ENCODE results near the gene LRP8.
"Not testable (repeated sequence)": the region's sequence is repeated elsewhere in the genome, so short reads cannot be mapped to it uniquely, and the experiment has no call there.

Gene LRP8

DNA sequence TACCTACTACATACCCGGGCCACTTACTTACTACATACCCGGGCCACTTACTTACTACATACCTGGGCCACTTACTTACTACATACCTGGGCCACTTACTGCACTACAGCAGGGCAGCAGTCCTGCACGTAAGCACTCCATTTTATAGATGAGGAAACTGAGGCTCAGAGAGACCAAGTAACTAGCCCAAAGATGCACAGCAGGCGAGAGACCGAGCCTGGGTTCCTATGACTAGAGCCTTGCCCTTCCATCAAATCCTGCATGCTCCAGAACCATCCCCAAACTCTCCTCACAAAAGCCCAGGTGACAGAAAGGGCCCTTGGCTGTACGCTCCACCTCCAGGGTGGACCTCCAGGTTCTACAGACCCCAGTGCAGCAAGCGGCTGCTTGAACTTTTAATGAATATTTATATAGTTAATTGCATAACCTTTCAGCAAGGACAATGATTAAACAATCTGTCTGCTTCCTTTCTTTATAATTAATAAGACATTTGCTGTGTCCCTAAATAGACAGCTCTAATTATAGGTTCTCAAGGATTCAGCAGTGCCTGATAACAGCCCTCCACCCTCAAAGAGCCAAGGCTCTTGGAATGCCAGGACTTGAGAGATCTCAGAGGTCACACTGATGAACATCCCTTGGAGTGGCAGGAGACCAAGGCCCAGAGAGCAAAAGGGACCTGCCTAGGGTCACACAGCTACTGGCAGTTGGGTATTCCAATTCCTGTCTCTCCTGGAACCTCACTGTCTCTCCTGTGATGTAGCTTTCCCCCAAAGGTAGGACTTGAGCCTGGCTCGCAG, 43.4 kb downstream of the LRP8 start:
- no peak overlapping the region for H3K27ac ChIP-seq
- TF ChIP-seq, protein P1, sequence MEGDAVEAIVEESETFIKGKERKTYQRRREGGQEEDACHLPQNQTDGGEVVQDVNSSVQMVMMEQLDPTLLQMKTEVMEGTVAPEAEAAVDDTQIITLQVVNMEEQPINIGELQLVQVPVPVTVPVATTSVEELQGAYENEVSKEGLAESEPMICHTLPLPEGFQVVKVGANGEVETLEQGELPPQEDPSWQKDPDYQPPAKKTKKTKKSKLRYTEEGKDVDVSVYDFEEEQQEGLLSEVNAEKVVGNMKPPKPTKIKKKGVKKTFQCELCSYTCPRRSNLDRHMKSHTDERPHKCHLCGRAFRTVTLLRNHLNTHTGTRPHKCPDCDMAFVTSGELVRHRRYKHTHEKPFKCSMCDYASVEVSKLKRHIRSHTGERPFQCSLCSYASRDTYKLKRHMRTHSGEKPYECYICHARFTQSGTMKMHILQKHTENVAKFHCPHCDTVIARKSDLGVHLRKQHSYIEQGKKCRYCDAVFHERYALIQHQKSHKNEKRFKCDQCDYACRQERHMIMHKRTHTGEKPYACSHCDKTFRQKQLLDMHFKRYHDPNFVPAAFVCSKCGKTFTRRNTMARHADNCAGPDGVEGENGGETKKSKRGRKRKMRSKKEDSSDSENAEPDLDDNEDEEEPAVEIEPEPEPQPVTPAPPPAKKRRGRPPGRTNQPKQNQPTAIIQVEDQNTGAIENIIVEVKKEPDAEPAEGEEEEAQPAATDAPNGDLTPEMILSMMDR (conservative IDR thresholded peaks at IDR 0.05), result no peak
- TF ChIP-seq ZFX (IDR thresholded peaks at IDR 0.05), result no peak

DNA sequence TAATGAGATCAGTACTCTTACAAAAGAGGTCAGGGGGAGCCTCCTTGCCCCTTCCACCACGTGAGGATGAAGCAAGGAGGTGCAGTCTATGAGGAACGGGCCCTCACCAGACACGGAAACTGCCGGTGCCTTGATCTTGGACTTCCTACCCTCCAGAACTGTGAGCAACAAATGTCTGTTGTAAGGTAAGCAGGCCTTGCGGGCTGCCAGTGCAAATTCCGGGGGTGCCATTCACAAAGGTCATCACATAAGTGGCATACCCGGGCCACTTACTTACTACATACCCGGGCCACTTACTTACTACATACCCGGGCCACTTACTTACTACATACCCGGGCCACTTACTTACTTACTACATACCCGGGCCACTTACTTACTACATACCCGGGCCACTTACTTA, 44.7 kb downstream of the LRP8 start:
- not testable (repeated sequence) for H3K27ac ChIP-seq

DNA sequence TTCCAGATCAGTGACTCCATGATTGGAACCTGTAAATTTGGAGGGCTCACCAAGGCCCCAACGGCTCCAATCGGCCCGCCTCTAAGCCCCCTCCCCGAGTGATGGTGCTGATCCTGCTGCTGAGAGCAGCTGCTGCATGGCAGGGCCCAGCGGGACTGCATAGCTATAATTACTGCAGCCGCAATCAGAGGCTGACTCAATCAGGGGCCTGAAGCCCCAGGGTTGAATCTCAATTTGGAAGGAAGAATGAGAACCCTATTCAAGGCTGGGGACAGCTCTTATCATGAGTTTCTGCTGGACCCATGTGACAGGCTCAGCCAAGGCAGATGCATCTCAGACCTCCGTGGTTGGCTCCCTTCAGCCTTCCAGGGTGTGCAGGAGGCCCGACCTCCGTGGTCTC, 46.7 kb downstream of the LRP8 start:
- no peak overlapping the region for H3K27ac ChIP-seq
- TF ChIP-seq ZFX (IDR thresholded peaks at IDR 0.05), result no peak
- TF ChIP-seq, protein P1 (conservative IDR thresholded peaks at IDR 0.05), result no peak

DNA sequence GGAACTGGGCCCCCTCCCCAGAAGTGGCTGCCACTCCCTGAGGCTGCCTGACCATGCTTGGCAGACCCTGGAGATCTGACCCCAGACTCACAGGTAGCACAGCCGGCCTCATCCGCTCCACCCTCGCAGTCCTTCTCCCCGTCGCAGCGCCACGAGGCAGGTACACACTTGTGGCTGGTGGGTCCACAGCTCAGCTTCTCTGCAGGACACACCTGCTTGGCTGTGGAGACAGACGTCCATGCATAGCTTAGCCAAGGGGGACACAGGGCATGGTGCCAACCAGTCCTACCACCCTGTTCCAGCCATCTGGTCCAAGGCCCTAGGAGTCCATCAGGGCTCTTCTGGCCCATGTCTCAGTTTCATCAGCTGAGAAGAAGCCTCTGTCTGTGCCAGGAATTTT, 47.4 kb downstream of the LRP8 start:
- no peak overlapping the region for H3K27ac ChIP-seq
- TF ChIP-seq, protein P1 (conservative IDR thresholded peaks at IDR 0.05), result no peak
- no peak for TF ChIP-seq ZFX (IDR thresholded peaks at IDR 0.05)

DNA sequence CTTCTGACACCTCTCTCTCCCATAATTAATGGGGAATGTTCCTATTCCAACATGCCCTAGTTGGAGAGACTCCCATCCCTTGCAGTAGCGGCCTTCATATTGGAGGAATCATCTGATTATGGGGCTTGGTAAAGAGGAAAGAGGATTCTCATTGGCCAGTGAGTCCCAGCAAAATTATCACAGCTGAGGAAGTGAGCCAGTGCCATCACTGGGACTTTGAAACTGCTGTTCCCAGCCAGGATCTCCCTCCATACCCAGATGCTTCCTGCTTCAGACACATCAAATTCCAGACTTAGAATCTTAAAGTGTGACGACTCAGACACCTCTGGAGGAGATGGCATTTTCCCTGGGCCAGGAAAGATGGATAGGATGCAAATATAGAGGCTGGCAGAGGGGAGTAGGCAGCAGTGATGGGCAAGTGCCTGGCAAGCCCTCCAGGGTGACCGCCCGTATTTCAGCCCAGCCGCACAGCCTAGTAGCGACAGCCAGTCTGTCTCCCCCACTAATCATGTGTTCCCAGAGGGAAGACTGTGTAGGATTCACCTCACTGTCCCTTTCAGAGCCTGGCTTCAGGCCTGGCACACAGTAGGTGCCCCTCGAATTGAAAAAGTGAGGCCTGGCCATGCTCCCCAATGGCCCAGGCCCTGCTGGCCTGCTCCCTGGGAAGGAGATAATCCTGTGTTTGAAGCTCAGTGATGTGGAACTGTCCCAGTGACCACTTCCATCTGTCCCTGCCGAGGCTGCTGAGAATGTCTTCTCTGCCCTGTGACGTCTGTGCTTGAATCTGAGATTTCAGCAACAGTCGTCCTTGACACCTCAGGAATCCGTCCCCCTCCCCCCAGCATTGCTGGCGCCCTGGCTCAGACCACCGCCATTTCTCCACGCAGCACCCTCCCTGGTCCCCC, 48.3 kb downstream of the LRP8 start:
- no peak overlapping the region for H3K27ac ChIP-seq
- no peak for TF ChIP-seq ZFX (IDR thresholded peaks at IDR 0.05)
- TF ChIP-seq, protein P1 (conservative IDR thresholded peaks at IDR 0.05), result no peak

DNA sequence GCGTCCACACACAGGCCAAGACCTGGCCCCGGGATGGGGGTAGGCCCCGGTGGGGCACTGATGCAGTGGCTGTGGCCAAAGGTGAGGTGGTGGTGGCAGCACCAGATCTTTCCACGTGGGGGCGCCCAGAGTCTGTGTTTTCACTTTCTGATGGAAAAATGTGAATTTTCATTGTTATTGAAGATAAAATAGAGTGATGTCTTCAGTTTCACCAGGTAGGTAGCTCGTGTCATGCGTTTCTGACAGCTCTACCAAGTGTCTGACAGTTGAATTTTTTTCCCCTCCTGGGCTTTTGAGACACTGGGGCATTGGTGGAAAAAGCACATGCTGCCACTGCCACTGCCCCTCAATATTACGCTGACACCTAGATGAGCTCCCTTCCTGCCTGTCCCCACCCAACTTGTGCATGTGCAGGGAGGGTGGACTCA, 49.6 kb downstream of the LRP8 start:
- H3K27ac ChIP-seq, result no peak overlapping the region
- TF ChIP-seq ZFX (IDR thresholded peaks at IDR 0.05), result no peak
- TF ChIP-seq, protein P1 (conservative IDR thresholded peaks at IDR 0.05), result peak; percentile 89

DNA sequence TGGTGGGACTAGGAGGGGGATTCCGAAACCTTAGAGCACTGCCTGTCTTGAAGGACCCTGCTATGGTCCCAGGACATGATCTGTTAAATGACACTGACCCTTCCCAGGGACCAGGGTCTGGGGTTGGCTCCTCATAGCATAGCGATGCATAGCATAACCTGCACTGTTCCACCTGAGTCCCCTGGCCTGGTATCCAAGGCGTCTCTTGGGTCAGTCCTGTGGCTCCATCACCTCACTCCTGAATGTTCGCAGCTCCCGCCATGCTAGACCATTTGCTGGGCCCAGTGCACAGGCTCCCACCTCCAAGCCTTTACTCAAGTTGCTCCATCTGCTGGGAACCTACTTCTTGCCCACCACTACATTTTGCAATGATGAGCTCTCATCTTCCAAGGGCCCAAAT, 50.5 kb downstream of the LRP8 start:
- no peak for TF ChIP-seq ZFX (IDR thresholded peaks at IDR 0.05)
- TF ChIP-seq, protein P1 (conservative IDR thresholded peaks at IDR 0.05), result no peak

More for the DNA sequence above, 50.5 kb downstream of the LRP8 start:
- no peak overlapping the region for H3K27ac ChIP-seq
